ENCODE measurements around the gene HIVEP3.

Gene HIVEP3

DNA sequence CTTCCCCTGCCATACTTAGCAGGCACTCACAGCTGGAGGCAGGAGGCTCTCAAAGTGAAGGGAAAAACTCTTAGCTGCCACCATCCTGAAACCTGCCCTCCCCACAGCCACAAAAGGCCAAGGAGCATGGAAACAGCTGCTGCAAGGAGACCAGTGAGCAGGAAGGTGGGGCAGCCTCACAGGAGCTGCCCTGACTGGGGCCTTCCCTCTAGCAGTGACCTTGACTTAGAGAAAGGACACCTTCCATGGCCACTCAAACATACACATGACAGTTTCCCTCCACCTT, 126.3 kb downstream of the HIVEP3 start:
- TF ChIP-seq, protein P1, sequence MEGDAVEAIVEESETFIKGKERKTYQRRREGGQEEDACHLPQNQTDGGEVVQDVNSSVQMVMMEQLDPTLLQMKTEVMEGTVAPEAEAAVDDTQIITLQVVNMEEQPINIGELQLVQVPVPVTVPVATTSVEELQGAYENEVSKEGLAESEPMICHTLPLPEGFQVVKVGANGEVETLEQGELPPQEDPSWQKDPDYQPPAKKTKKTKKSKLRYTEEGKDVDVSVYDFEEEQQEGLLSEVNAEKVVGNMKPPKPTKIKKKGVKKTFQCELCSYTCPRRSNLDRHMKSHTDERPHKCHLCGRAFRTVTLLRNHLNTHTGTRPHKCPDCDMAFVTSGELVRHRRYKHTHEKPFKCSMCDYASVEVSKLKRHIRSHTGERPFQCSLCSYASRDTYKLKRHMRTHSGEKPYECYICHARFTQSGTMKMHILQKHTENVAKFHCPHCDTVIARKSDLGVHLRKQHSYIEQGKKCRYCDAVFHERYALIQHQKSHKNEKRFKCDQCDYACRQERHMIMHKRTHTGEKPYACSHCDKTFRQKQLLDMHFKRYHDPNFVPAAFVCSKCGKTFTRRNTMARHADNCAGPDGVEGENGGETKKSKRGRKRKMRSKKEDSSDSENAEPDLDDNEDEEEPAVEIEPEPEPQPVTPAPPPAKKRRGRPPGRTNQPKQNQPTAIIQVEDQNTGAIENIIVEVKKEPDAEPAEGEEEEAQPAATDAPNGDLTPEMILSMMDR (IDR thresholded peaks at IDR 0.05; ENCODE audit: insufficient read depth, low read depth, low read length, missing control alignments): no peak
- H3K4me3 ChIP-seq (ENCODE audit: low read depth, low read length): no peak overlapping the region
- no peak for DNase-seq (ENCODE audit: low read depth)

DNA sequence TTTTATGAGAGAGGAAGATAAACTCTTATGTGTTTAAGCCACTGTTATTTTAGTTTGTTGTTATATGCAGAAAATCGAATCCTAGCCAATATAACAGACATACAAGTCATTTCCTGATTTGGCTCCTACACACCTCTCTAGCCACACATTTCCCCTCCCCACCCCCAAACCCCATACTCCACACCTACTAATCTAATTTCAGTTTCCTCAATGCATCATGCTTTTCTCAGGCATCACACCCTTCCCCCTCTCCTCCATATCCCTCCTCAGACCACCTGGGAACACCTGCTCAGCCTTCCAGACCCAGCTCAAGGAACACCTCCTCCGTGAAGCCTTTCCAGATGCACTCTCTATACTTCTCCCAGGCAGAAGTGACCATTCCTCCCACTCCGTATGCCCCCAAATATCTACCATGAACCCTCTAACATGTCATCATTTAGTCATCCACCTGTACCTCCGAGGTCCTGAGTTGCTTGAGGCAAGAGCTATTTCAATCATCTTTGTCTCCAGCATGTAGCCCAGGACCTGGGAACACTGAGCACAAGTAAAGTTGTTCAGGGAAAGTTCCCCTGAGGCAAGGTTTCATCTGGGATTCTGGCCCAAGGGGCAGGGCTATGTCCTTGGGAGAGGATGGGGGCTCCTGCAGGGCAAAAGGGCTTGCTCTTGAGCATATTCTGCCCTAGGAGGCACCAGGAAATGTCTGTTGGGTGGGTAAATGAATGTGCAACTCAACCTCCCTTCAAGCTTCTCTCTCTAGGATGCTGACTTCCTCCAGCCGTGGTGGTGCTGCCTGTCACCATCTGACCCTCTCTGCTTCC, 126.8 kb downstream of the HIVEP3 start:
- no peak overlapping the region for H3K4me3 ChIP-seq (ENCODE audit: low read depth, low read length)
- TF ChIP-seq, protein P1 (IDR thresholded peaks at IDR 0.05; ENCODE audit: insufficient read depth, low read depth, low read length, missing control alignments): no peak
- DNase-seq (ENCODE audit: low read depth): peak; percentile 37

DNA sequence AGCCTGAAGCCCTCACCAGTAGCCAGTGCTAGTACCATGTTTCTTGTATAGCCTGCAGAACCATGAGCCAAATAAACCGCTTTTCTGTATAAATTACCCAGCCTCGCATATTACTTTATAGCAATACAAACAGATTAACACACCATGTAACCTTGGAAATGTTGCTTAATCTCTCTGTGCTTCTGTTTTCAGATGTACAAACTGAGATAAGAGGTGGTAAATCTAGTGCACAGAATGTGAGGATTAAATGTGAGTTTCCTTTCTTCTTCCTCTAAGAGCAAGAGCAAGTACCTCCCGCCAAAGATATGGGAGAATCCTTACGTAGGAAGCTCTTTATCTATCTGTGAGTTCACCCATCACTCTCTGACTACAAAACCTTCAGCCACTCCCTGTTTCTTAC, 128.4 kb downstream of the HIVEP3 start:
- no peak for DNase-seq (ENCODE audit: low read depth)

DNA sequence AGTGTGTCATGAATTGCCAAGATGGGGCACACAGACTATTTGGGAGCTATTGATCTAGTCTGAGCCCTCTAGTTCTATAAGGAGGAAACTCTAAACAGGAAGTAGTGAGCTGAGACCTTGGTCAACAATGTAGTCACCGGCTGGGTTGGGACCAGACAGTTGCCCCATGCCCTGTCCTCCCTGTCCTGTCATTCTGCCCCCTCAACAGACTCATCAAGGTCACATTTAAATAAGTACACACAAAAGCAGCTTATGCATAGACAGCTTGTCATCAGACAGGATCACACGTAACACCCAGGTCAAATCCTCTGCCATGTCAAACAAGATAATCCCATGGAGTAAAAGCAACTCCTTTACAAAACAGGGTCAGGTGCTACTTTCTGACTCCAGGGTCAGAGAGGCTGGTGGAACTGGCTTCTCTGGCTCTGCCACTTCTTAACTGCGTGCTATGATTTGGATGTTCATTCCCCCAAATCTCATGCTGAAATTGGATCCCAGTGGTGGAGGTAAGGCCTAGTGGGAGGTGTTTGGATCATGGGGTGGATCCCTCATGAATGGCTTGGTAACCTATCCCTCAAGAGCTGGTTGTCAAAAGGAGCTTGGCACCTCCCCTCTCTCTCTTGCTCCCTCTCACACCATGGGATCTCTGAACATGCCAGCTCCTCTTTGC, 128.9 kb downstream of the HIVEP3 start:
- H3K4me3 ChIP-seq (ENCODE audit: low read depth, low read length): no peak overlapping the region
- TF ChIP-seq, protein P1 (IDR thresholded peaks at IDR 0.05; ENCODE audit: insufficient read depth, low read depth, low read length, missing control alignments): no peak
- no peak for DNase-seq (ENCODE audit: low read depth)

More for the DNA sequence above, 128.4 kb downstream of the HIVEP3 start:
- no peak overlapping the region for H3K4me3 ChIP-seq (ENCODE audit: low read depth, low read length)
- TF ChIP-seq, protein P1 (IDR thresholded peaks at IDR 0.05; ENCODE audit: insufficient read depth, low read depth, low read length, missing control alignments): no peak

DNA sequence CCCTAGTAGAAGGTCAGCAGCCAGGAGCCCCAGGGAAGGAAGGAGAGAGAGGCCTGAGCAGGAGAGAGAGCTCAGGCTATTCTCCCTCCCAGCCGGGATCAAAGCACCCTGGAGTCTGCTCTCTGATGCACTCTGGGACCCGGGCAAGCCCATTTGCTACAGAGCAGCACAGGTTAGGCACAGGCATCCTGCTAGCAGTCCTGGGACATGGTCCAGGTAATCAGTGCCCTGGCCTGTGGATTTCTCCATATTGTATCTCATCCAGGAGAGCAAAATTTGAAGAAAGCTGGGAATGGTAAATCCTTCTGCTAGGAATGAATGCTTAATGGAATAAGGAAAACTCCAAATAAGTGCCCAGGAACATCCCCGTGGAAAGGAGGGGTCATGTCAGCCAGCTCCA, 130.3 kb downstream of the HIVEP3 start:
- DNase-seq (ENCODE audit: low read depth): no peak
- no peak overlapping the region for H3K4me3 ChIP-seq (ENCODE audit: low read depth, low read length)
- TF ChIP-seq, protein P1 (IDR thresholded peaks at IDR 0.05; ENCODE audit: insufficient read depth, low read depth, low read length, missing control alignments): no peak

DNA sequence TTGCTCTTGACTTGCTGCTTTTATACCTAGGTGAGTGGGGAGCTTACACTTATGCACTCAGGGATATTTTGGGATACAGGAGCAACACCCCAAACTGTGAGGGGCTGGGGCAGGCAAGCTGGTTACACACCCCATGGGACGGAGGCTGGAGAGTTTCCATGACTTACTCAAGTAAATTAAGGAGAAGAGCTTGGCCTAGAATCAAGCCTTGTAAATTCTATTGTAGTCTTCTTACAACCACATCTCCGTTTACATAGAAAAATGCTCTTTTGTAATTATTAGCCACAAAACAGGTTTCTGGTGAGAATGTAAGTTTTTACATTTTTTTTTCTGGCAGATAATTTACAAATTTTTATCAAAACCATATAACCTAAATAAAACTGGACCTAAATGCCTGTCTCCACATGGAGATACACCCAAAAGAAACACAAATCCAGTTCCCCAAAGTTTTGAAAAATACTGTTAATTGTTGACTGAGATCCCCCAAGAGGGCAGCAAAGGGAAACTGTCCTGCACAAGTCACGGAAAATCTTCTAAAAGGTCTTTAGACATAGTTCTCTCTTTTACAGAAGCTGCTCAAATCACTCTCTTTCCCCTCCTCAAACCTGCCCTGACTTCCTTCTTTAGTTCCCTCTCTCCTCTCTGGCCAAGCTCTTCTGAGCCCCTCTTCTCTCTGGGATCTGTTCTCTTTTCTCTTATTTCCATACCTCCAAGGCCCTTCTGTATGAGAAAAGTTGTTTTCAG, 134.0 kb downstream of the HIVEP3 start:
- DNase-seq (ENCODE audit: low read depth): no peak
- TF ChIP-seq, protein P1 (IDR thresholded peaks at IDR 0.05; ENCODE audit: insufficient read depth, low read depth, low read length, missing control alignments): no peak
- H3K4me3 ChIP-seq (ENCODE audit: low read depth, low read length): no peak overlapping the region

All from GM12865 (cell line).